Calu3 (cell line): ENCODE results near the gene HAGHL. TPM values are rescaled to one million over a fixed set of nuclear protein-coding genes. Genes with fewer than 3 reads are reported as not detected.

ENCODE experiments used
- BruUV-seq: library from RNA; stranded (reverse); fragments of 400-500 nt; replicated peaks from 2 replicates; lab custom pipeline; 2021; lab: Mats Ljungman, UMichigan
- CTCF ChIA-PET: fragments of 300-600 bp; sonication (Branson Sonifier 250); formaldehyde crosslinking; loops from one replicate; lab custom pipeline; 2022; ENCODE audit warnings: antibody characterized with exemption; lab: Charles Lee
- DNase-seq: peaks from one replicate; pipeline ENCODE4 v3.0.0; 2022
- H3K27ac Mint-ChIP-seq: one replicate; pipeline ENCODE4 v1.8.0; 2022; ENCODE audit warnings: mixed read lengths; ENCODE audit not compliant: unreplicated experiment
- H3K27me3 Mint-ChIP-seq: one replicate; pipeline ENCODE4 v1.8.0; 2022; ENCODE audit warnings: mixed read lengths; ENCODE audit not compliant: unreplicated experiment
- H3K36me3 Mint-ChIP-seq: one replicate; pipeline ENCODE4 v1.8.0; 2022; ENCODE audit warnings: mild to moderate bottlenecking, moderate library complexity, mixed read lengths; ENCODE audit not compliant: insufficient read depth, unreplicated experiment
- H3K4me1 Mint-ChIP-seq: one replicate; pipeline ENCODE4 v1.8.0; 2022; ENCODE audit warnings: mild to moderate bottlenecking, low read depth, mixed read lengths; ENCODE audit not compliant: unreplicated experiment
- H3K4me3 Mint-ChIP-seq: one replicate; pipeline ENCODE4 v1.8.0; 2022; ENCODE audit warnings: mild to moderate bottlenecking, low read depth, moderate library complexity, mixed read lengths; ENCODE audit not compliant: unreplicated experiment
- H3K9me3 Mint-ChIP-seq: one replicate; pipeline ENCODE4 v1.8.0; 2022; ENCODE audit warnings: low read depth, mixed read lengths; ENCODE audit not compliant: unreplicated experiment
- CTCF ChIP-seq: fragments of 200-600 bp; IDR thresholded peaks from one replicate; pipeline ENCODE4 v1.8.0; 2022; ENCODE audit warnings: antibody characterized with exemption; ENCODE audit not compliant: unreplicated experiment
- intact Hi-C: fragments of 100-400 bp; cut with micrococcal nuclease; formaldehyde crosslinking; loops from one replicate; pipeline ENCODE4 v1.10.0; 2022; ENCODE audit not compliant: unreplicated experiment
- total RNA-seq: library from RNA; stranded (reverse); gene quantifications from 2 replicates; pipeline ENCODE4 v1.2.3, GENCODE V29; 2022

The HAGHL gene
- total RNA-seq, 1 experiment from 2014 or later, result 11.7 TPM

GRCh38 chr16:683396-684070 lies 43.4 kb upstream of the HAGHL start:
- intact Hi-C loops, result no loop called here
- no peak for TF ChIP-seq CTCF
- CTCF ChIA-PET, result interaction anchor here (1.4 kb wide), 1 partner anchor 18 kb away, joined by 3 read pairs; no protein-coding TSS in a partner anchor
- Mint-ChIP-seq H3K27ac (peak overlapping the region; percentile 89), H3K36me3 (peaks cover 93% of the 10 kb centered on the region), H3K4me3 (peak overlapping the region; percentile 94), H3K9me3 (no peaks in the 10 kb centered on the region), H3K4me1 (peaks cover 16% of the 10 kb centered on the region), H3K27me3 (no peaks in the 10 kb centered on the region)
- BruUV-seq, result no TSS peak
- DNase-seq, result peak; percentile 46

- no peaks in the 10 kb centered on the region for H3K27me3 Mint-ChIP-seq
- H3K36me3 Mint-ChIP-seq, result peaks cover 92% of the 10 kb centered on the region
- H3K4me1 Mint-ChIP-seq, result peaks cover 16% of the 10 kb centered on the region
- intact Hi-C loops, result no loop called here
- BruUV-seq, result no TSS peak
- no peaks in the 10 kb centered on the region for H3K9me3 Mint-ChIP-seq
- peak; percentile 99 for DNase-seq
- H3K27ac Mint-ChIP-seq, result peak within 1 kb of the TSS; percentile 89
- CTCF ChIA-PET, result interaction anchor here (1.4 kb wide), 1 partner anchor 19 kb away, joined by 3 read pairs; no protein-coding TSS in a partner anchor
- no peak for TF ChIP-seq CTCF
- peak within 1 kb of the TSS; percentile 94 for H3K4me3 Mint-ChIP-seq
Measured at GRCh38 chr16:684071-684794, 42.7 kb upstream of the HAGHL start, which contains the start of gene JMJD8. Gene JMJD8, minus strand, starts transcription at chr16:684334. Its CDS starts 15 bp downstream, at chr16:684319.

GRCh38 chr16:684961-685696 lies 41.8 kb upstream of the HAGHL start:
- Mint-ChIP-seq H3K27me3 (no peaks in the 10 kb centered on the region), H3K4me1 (peaks cover 16% of the 10 kb centered on the region), H3K36me3 (peaks cover 92% of the 10 kb centered on the region), H3K27ac (peak overlapping the region; percentile 89), H3K9me3 (no peaks in the 10 kb centered on the region), H3K4me3 (peak overlapping the region; percentile 94)
- TF ChIP-seq CTCF, result no peak
- BruUV-seq, result no TSS peak
- CTCF ChIA-PET, result interaction anchor here (1.2 to 1.4 kb wide), 2 partner anchors 20 to 22 kb away, joined by 3 read pairs; no protein-coding TSS in a partner anchor
- DNase-seq, result no peak
- intact Hi-C loops, result no loop called here

GRCh38 chr16:685967-686366 lies 40.9 kb upstream of the HAGHL start:
- H3K4me1 Mint-ChIP-seq, result peaks cover 16% of the 10 kb centered on the region
- no peaks in the 10 kb centered on the region for H3K27me3 Mint-ChIP-seq
- peak; percentile 83 for DNase-seq
- peaks cover 92% of the 10 kb centered on the region for H3K36me3 Mint-ChIP-seq
- H3K4me3 Mint-ChIP-seq, result peak overlapping the region; percentile 55
- H3K9me3 Mint-ChIP-seq, result no peaks in the 10 kb centered on the region
- CTCF ChIA-PET, result interaction anchor here (0.6 to 1.2 kb wide), 2 partner anchors 11 to 21 kb away, joined by 3 read pairs; no protein-coding TSS in a partner anchor
- BruUV-seq, result no TSS peak
- intact Hi-C loops, result no loop called here
- peak; percentile 53 for TF ChIP-seq CTCF
- no peak overlapping the region for H3K27ac Mint-ChIP-seq
